ENCODE results near the gene KCNMB2. TPM values are rescaled to one million over a fixed set of nuclear protein-coding genes. Genes with fewer than 3 reads are reported as not detected.

KCNMB2 gene
- polyA plus RNA-seq, 2 of the 4 experiments (the other 2 are of a cell fraction) = not detected

DNA sequence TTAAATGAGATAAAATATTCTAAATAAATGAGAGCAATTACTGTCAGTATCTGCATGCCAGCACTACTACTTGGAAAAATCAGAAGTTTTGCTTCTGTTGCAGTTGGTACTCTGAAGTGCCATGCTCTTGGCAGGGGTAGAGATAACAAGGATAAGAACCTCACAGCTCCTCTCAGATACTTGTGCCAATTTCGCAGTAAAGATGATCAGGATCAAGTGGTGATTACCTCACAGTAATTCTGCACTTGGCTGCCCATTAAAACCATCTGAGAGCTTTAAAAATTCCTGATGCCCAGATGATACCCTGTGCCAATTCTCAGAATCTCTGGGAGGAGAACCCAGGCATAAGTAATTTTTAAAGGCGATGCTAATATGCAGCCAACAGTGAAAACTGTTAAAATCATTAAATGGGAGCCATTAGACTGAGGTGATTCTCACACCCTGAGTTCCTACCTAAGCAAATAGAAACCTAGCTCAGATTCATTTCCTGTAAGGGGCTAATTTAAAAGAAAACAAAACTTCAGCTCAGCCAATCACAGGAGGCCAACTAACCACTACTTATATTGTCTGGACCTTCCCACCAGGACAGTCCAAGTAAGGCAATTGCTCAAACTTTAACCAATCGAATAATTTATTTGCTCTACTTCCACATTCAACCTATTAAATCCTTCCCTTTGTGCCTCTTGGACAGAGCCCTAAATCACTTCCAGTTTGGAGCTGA lies 171.2 kb downstream of the KCNMB2 start:
- ATAC-seq (no peak), FAIRE-seq (no peak), DNase-seq (ENCODE audit: low read depth in 1 of 2, low spot score in 1 of 2) (no peak)
- no peak overlapping the region for H3K4me2 ChIP-seq
- TF ChIP-seq ESRRA (IDR thresholded peaks at IDR 0.05; ENCODE audit: borderline replicate concordance, low read length) = no peak
- no peaks in the 10 kb centered on the region for H3K9me3 ChIP-seq
- WGBS (ENCODE audit: missing lambda C conversion rate) = 11% methylated on average over 3 of the region's 3 CpGs
- no peaks in the 10 kb centered on the region for H3K4me1 ChIP-seq
- H3K4me3 ChIP-seq = no peak overlapping the region
- no peak overlapping the region for H3K27ac ChIP-seq
- ChIA-PET CTCF (no interaction called here), POLR2A (no interaction called here)

DNA sequence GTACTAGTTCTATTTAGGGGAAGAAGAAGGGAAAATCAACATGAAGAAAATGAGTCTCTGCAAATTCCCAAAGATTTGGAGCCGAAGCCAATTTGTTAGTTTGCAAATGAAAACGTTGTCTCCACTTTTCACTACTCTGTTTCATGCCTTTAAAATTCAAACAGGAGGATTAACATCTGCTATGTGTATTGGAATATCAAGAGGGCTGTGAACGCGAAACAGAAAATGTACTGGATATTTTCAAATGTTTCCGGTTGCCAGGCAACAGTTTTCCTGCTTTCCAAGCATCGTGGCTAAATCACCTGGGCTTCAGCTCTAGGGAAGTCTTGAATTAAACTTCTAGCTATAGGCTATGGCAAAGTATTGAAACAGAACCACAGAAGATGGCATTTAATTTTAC lies 172.8 kb downstream of the KCNMB2 start:
- Histone ChIP-seq H3K4me2 (no peak overlapping the region), H3K4me3 (no peak overlapping the region), H3K4me1 (no peaks in the 10 kb centered on the region), H3K9me3 (no peaks in the 10 kb centered on the region), H3K27ac (no peak overlapping the region)
- WGBS (ENCODE audit: missing lambda C conversion rate) = 9% methylated on average over 6 of the region's 6 CpGs
- ATAC-seq (no peak), FAIRE-seq (no peak), DNase-seq (ENCODE audit: low read depth in 1 of 2, low spot score in 1 of 2) (no peak)
- POLR2A ChIA-PET = no interaction called here
- TF ChIP-seq FOSB (CRISPR knock-in tag; IDR thresholded peaks at IDR 0.05) (no peak), NR3C1 (IDR thresholded peaks at IDR 0.05) (no peak)
- CTCF ChIA-PET = no interaction called here

DNA sequence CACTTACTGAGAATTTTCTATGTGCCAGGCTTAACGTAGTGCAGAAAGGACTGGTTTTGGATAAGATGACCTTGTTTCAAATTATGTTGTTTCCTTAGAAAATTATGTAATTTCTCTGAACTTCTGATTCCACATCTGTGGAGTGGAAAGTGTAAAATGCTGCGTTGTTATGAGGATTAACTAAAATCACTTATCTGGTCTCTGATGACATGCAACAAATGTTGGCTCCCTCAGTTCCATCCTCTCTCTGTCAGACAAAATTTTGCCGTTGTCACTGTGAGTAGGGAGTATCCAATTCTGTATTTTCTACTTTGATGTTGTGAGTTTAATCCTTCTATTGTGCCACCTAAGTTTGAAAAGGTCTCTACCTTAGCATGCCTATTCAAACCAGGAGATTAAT lies 175.5 kb downstream of the KCNMB2 start:
- no peak for DNase-seq (ENCODE audit: low read depth in 1 of 2, low spot score in 1 of 2)
- Histone ChIP-seq H3K4me3 (no peak overlapping the region), H3K27ac (no peak overlapping the region), H3K4me1 (no peaks in the 10 kb centered on the region), H3K4me2 (no peak overlapping the region), H3K9me3 (no peaks in the 10 kb centered on the region)
- FAIRE-seq = no peak
- CTCF ChIA-PET = no interaction called here
- WGBS (ENCODE audit: missing lambda C conversion rate) = 8% methylated on average over 3 of the region's 3 CpGs
- POLR2A ChIA-PET = no interaction called here
- no peak for ATAC-seq
- TF ChIP-seq FOSB (CRISPR knock-in tag; IDR thresholded peaks at IDR 0.05) (no peak), ZFP36 (IDR thresholded peaks at IDR 0.05; ENCODE audit: borderline replicate concordance, partially characterized antibody) (no peak), RNF2 (IDR thresholded peaks at IDR 0.05; ENCODE audit: borderline replicate concordance, low read depth) (no peak), BHLHE40 (IDR thresholded peaks at IDR 0.05; ENCODE audit: low read depth, low read length) (no peak), SMC3 (IDR thresholded peaks at IDR 0.05) (no peak), USF2 (IDR thresholded peaks at IDR 0.05) (no peak), EHMT2 (IDR thresholded peaks at IDR 0.05; ENCODE audit: low read depth) (no peak), HOXA7 (CRISPR knock-in tag; IDR thresholded peaks at IDR 0.05) (no peak), HDAC2 (IDR thresholded peaks at IDR 0.05) (no peak), POLR2AphosphoS2 (conservative IDR thresholded peaks at IDR 0.05; ENCODE audit: low read length) (no peak), MAZ (IDR thresholded peaks at IDR 0.05; ENCODE audit: borderline replicate concordance, low read depth, low read length) (no peak), ZSCAN20 (CRISPR knock-in tag; IDR thresholded peaks at IDR 0.05) (no peak), RCOR1 (IDR thresholded peaks at IDR 0.05; ENCODE audit: low read depth, low read length) (no peak), JUNB (IDR thresholded peaks at IDR 0.05) (no peak)
- TF ChIP-seq, protein P1, sequence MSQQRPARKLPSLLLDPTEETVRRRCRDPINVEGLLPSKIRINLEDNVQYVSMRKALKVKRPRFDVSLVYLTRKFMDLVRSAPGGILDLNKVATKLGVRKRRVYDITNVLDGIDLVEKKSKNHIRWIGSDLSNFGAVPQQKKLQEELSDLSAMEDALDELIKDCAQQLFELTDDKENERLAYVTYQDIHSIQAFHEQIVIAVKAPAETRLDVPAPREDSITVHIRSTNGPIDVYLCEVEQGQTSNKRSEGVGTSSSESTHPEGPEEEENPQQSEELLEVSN (IDR thresholded peaks at IDR 0.05; ENCODE audit: borderline replicate concordance, low read depth) = no peak
- TF ChIP-seq, protein P2, sequence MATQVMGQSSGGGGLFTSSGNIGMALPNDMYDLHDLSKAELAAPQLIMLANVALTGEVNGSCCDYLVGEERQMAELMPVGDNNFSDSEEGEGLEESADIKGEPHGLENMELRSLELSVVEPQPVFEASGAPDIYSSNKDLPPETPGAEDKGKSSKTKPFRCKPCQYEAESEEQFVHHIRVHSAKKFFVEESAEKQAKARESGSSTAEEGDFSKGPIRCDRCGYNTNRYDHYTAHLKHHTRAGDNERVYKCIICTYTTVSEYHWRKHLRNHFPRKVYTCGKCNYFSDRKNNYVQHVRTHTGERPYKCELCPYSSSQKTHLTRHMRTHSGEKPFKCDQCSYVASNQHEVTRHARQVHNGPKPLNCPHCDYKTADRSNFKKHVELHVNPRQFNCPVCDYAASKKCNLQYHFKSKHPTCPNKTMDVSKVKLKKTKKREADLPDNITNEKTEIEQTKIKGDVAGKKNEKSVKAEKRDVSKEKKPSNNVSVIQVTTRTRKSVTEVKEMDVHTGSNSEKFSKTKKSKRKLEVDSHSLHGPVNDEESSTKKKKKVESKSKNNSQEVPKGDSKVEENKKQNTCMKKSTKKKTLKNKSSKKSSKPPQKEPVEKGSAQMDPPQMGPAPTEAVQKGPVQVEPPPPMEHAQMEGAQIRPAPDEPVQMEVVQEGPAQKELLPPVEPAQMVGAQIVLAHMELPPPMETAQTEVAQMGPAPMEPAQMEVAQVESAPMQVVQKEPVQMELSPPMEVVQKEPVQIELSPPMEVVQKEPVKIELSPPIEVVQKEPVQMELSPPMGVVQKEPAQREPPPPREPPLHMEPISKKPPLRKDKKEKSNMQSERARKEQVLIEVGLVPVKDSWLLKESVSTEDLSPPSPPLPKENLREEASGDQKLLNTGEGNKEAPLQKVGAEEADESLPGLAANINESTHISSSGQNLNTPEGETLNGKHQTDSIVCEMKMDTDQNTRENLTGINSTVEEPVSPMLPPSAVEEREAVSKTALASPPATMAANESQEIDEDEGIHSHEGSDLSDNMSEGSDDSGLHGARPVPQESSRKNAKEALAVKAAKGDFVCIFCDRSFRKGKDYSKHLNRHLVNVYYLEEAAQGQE (IDR thresholded peaks at IDR 0.05) = no peak
- TF ChIP-seq, protein P3, sequence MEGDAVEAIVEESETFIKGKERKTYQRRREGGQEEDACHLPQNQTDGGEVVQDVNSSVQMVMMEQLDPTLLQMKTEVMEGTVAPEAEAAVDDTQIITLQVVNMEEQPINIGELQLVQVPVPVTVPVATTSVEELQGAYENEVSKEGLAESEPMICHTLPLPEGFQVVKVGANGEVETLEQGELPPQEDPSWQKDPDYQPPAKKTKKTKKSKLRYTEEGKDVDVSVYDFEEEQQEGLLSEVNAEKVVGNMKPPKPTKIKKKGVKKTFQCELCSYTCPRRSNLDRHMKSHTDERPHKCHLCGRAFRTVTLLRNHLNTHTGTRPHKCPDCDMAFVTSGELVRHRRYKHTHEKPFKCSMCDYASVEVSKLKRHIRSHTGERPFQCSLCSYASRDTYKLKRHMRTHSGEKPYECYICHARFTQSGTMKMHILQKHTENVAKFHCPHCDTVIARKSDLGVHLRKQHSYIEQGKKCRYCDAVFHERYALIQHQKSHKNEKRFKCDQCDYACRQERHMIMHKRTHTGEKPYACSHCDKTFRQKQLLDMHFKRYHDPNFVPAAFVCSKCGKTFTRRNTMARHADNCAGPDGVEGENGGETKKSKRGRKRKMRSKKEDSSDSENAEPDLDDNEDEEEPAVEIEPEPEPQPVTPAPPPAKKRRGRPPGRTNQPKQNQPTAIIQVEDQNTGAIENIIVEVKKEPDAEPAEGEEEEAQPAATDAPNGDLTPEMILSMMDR (IDR thresholded peaks at IDR 0.05) = no peak

Data from A549 (cell line).